Trophoblast cell (in vitro differentiated cells and primary cell): Measurements from ENCODE around the gene EBF3.

Experiments used
- DNase-seq, 2 donors: peaks; one replicate each; pipeline ENCODE4 v3.0.0-alpha.2; 2016
- H2AFZ ChIP-seq: 2 replicates; pipeline ENCODE4 v1.6.1; 2013; ENCODE audit warnings: low read length, moderate library complexity, mild to moderate bottlenecking; ENCODE audit not compliant: insufficient read depth, poor library complexity
- H2AK5ac ChIP-seq: 2 replicates; pipeline ENCODE4 v1.6.1; 2013; ENCODE audit warnings: mild to moderate bottlenecking, low read length
- H2BK120ac ChIP-seq: 2 replicates; pipeline ENCODE4 v1.6.1; 2013; ENCODE audit warnings: low read length, mild to moderate bottlenecking, moderate library complexity; ENCODE audit not compliant: insufficient read depth, poor library complexity
- H2BK12ac ChIP-seq: 2 replicates; pipeline ENCODE4 v1.6.1; 2013; ENCODE audit warnings: mild to moderate bottlenecking, low read length, moderate library complexity
- H2BK5ac ChIP-seq: 2 replicates; pipeline ENCODE4 v1.6.1; 2013; ENCODE audit warnings: low read length, low read depth, moderate library complexity, mild to moderate bottlenecking; ENCODE audit not compliant: poor library complexity
- H3K14ac ChIP-seq: 2 replicates; pipeline ENCODE4 v1.6.1; 2013; ENCODE audit warnings: mild to moderate bottlenecking, low read length
- H3K18ac ChIP-seq: 2 replicates; pipeline ENCODE4 v1.6.1; 2013; ENCODE audit warnings: mild to moderate bottlenecking, low read length
- H3K23ac ChIP-seq: 2 replicates; pipeline ENCODE4 v1.6.1; 2013; ENCODE audit warnings: low read length
- H3K27ac ChIP-seq: 2 replicates; pipeline ENCODE4 v1.5.1; 2013; ENCODE audit warnings: low read depth, mild to moderate bottlenecking, inconsistent platforms, low read length, moderate library complexity
- H3K27me3 ChIP-seq: 2 replicates; pipeline ENCODE4 v1.6.1; 2013; ENCODE audit warnings: inconsistent platforms, mild to moderate bottlenecking, low read length, moderate library complexity; ENCODE audit not compliant: insufficient read depth
- H3K36me3 ChIP-seq, 2 experiments: 1 replicate in 1 of 2; 2 replicates in 1 of 2; pipeline ENCODE4 v1.6.1; 2013; ENCODE audit warnings: low read length in 2 of 2, mild to moderate bottlenecking in 2 of 2, moderate library complexity in 1 of 2; ENCODE audit not compliant: insufficient read depth in 2 of 2, control insufficient read depth in 1 of 2
- H3K4ac ChIP-seq: 2 replicates; pipeline ENCODE4 v1.6.1; 2013; ENCODE audit warnings: low read depth, mild to moderate bottlenecking, low read length, moderate library complexity
- H3K4me1 ChIP-seq, 2 experiments: 1 replicate in 1 of 2; 2 replicates in 1 of 2; pipeline ENCODE4 v1.6.1; 2013; ENCODE audit warnings: low read length in 2 of 2, mild to moderate bottlenecking in 2 of 2, moderate library complexity in 1 of 2; ENCODE audit not compliant: insufficient read depth in 2 of 2, control insufficient read depth in 1 of 2
- H3K4me2 ChIP-seq: 2 replicates; pipeline ENCODE4 v1.6.1; 2013; ENCODE audit warnings: inconsistent platforms, mild to moderate bottlenecking, low read length, moderate library complexity
- H3K4me3 ChIP-seq: 2 replicates; pipeline ENCODE4 v1.5.1; 2013; ENCODE audit warnings: mild to moderate bottlenecking, low read depth, low read length, inconsistent platforms
- H3K79me1 ChIP-seq: one replicate; pipeline ENCODE4 v1.6.1; 2013; ENCODE audit warnings: low read length
- H3K79me2 ChIP-seq: 2 replicates; pipeline ENCODE4 v1.6.1; 2013; ENCODE audit warnings: low read length, mild to moderate bottlenecking; ENCODE audit not compliant: control insufficient read depth, insufficient read depth, poor library complexity
- H3K9ac ChIP-seq: 2 replicates; pipeline ENCODE4 v1.6.1; 2013; ENCODE audit warnings: mild to moderate bottlenecking, low read length
- H3K9me3 ChIP-seq: 2 replicates; pipeline ENCODE4 v1.6.1; 2013; ENCODE audit warnings: low read depth, mild to moderate bottlenecking, control low read depth, inconsistent platforms, low read length; ENCODE audit not compliant: insufficient read depth
- H4K12ac ChIP-seq: 2 replicates; pipeline ENCODE4 v1.6.1; 2013; ENCODE audit warnings: low read depth, mild to moderate bottlenecking, low read length, moderate library complexity
- H4K8ac ChIP-seq: 2 replicates; pipeline ENCODE4 v1.6.1; 2013; ENCODE audit warnings: low read depth, mild to moderate bottlenecking, low read length, moderate library complexity
- H4K91ac ChIP-seq: one replicate; pipeline ENCODE4 v1.6.1; 2013; ENCODE audit warnings: low read depth, mild to moderate bottlenecking, low read length, moderate library complexity
- WGBS: extraction: QIAGEN DNeasy Blood & Tissue Kit; methylation state at CpG from one replicate; pipeline ENCODE4 v1.1.7; 2013; ENCODE audit warnings: missing lambda C conversion rate; ENCODE audit not compliant: insufficient read length, insufficient coverage; ENCODE audit errors: extremely low coverage; 5-methylcytosine and 5-hydroxymethylcytosine counted together

Gene EBF3

DNA sequence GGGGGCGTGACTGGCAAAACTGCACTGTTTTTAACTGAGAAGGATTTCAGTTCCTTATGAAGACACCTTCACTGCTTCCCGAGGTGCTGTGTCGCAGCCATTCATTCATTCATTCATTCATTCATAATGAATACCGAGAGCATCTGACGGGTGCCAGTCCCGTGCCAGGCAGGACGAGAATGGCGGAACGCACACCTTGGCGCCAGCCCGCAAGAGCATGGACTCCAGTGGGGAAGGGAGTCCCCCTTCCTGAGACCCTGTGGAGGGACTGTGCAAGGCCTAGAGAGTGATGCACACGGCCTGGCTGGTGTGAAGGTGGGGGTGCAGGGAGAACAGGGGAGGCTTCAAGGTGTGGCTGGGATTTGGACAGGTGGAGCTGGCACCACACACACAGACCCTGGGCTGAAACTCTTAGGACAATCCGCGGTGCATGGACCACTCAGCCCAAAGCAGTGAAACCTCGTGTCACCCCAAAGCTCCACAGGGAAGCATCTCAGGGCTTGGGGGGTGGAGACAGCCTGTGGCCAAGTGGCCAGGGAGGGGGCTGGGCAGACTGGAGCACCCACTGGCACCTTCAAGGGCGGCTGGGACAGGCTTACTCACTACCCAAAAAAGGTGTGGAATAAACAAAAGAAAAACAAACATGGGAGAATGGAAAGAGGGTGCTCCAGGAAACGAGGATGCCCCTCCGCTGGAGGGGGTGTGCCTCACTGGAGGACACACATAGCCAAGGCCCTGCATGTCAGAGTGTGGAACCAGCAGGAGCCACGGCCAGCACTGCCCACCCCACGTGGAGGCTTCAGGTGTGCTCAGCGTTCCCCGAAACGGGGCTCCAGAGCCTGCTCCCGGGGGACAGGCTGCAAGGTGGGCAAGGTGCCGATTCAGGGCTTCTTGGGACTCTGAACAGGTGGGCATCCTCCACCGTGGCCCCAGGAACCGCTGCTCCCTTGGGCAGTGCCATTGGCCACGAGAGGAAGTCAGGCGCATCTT, 37.7 kb downstream of the EBF3 start:
- H3K27ac ChIP-seq: no peak overlapping the region
- no peak overlapping the region for H3K9ac ChIP-seq
- no peak overlapping the region for H2BK5ac ChIP-seq
- peak overlapping the region; percentile 31 for H4K12ac ChIP-seq
- no peaks in the 10 kb centered on the region for H3K9me3 ChIP-seq
- H4K8ac ChIP-seq: no peak overlapping the region
- no peak overlapping the region for H2AK5ac ChIP-seq
- H3K36me3 ChIP-seq: no peaks in the 10 kb centered on the region
- no peak overlapping the region for H2BK120ac ChIP-seq
- no peak overlapping the region for H3K4ac ChIP-seq
- no peak overlapping the region for H3K14ac ChIP-seq
- no peaks in the 10 kb centered on the region for H3K27me3 ChIP-seq
- WGBS: no CpG with 5 or more reads among the region's 29 CpGs
- H2BK12ac ChIP-seq: no peak overlapping the region
- no peaks in the 10 kb centered on the region for H3K4me1 ChIP-seq
- no peaks in the 10 kb centered on the region for H3K79me2 ChIP-seq
- no peak overlapping the region for H3K4me2 ChIP-seq
- H3K23ac ChIP-seq: no peak overlapping the region
- H2AFZ ChIP-seq: no peak overlapping the region
- no peaks in the 10 kb centered on the region for H3K79me1 ChIP-seq
- no peak overlapping the region for H3K4me3 ChIP-seq
- no peak overlapping the region for H3K18ac ChIP-seq
- H4K91ac ChIP-seq: no peak overlapping the region
- DNase-seq: no peak

GRCh38 chr10:129924375-129925085, 39.5 kb downstream of the EBF3 start:
- Histone ChIP-seq H3K23ac (no peak overlapping the region), H2AK5ac (no peak overlapping the region), H4K8ac (no peak overlapping the region), H3K4me3 (no peak overlapping the region), H2BK12ac (no peak overlapping the region), H3K27ac (no peak overlapping the region), H4K91ac (no peak overlapping the region), H3K4me1 (no peaks in the 10 kb centered on the region), H2BK5ac (no peak overlapping the region), H3K18ac (no peak overlapping the region), H3K9me3 (no peaks in the 10 kb centered on the region), H2BK120ac (no peak overlapping the region), H3K27me3 (no peaks in the 10 kb centered on the region), H3K79me2 (no peaks in the 10 kb centered on the region), H2AFZ (no peak overlapping the region), H3K9ac (no peak overlapping the region), H3K14ac (no peak overlapping the region), H3K4me2 (no peak overlapping the region), H4K12ac (no peak overlapping the region), H3K36me3 (no peaks in the 10 kb centered on the region), H3K4ac (no peak overlapping the region), H3K79me1 (no peaks in the 10 kb centered on the region)
- no peak for DNase-seq
- no CpG with 5 or more reads among the region's 16 CpGs for WGBS

DNA sequence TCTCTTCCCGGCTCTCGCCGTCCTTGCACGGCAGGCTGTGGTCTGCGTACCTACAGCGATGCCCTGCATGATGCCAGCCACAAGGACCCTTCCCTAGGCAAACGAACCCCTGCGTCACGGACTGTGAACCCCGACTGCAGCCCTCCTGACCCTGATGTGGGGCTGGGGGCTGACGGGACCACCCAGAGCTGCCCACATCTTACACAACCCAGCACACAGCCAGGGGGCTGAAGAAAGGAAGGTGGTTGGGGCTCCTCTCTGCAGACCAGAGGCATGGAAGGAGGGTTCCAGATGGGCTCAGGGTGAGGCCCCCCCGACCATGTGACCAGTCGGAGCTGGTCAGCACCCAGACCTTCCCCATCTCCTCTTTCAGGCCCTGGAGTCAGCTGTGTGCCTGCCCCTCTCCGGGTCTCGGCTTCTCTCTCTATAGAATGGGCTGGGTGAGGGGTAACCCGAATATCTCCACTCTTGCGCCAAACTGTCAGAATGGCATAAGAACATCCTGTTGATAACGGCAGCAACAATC, 41.4 kb downstream of the EBF3 start:
- no peak overlapping the region for H3K27ac ChIP-seq
- H2BK5ac ChIP-seq: no peak overlapping the region
- H2BK12ac ChIP-seq: no peak overlapping the region
- H4K91ac ChIP-seq: no peak overlapping the region
- H3K9me3 ChIP-seq: peaks cover 2% of the 10 kb centered on the region
- no peaks in the 10 kb centered on the region for H3K79me2 ChIP-seq
- no peak overlapping the region for H4K12ac ChIP-seq
- H3K23ac ChIP-seq: no peak overlapping the region
- H4K8ac ChIP-seq: no peak overlapping the region
- no peak overlapping the region for H3K4ac ChIP-seq
- no peaks in the 10 kb centered on the region for H3K36me3 ChIP-seq
- H2BK120ac ChIP-seq: no peak overlapping the region
- no peaks in the 10 kb centered on the region for H3K27me3 ChIP-seq
- no peak overlapping the region for H3K4me2 ChIP-seq
- H3K4me1 ChIP-seq: no peaks in the 10 kb centered on the region
- no peaks in the 10 kb centered on the region for H3K79me1 ChIP-seq
- no peak overlapping the region for H3K9ac ChIP-seq
- no peak overlapping the region for H3K18ac ChIP-seq
- DNase-seq: no peak
- no CpG with 5 or more reads among the region's 18 CpGs for WGBS
- no peak overlapping the region for H3K14ac ChIP-seq
- H2AK5ac ChIP-seq: no peak overlapping the region
- H2AFZ ChIP-seq: no peak overlapping the region
- H3K4me3 ChIP-seq: no peak overlapping the region

DNA sequence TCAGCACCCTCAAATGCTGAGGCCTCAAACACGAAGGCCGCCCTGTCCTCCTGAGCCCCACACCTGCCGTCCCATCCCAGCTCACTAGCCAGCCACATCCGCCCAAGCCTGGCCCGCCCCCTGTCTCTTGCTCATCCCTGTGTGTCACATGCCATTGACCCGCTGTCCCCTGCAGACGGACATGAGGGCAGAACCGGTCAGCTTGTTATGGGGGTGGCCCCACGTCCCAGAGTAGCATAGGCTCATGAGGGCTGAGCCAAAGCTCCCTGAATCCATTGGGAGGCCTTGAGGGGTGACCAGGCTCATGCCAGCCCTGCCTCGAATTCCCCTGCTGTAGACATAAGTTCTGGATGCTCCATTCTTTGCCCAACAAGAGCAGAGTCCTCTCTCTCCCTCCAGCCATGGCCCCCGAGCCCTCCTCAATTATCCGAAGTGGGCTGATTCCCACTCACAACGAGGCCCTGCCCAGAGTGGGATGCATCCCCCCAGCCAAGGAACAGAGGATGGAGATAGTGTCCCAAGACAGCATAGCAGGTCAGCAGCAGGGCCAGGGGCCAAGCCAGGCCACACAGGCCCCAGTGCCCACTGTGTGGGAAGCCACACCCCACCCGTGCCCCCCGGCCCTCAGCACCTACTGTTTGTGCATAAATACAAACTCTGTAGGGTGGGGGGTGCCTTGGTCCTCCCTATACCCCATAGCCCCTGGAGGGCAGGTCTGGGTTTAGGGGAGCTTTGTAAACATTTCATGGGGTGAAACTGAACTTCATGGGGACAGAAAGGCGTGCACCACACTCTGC, 42.1 kb downstream of the EBF3 start:
- Histone ChIP-seq H4K8ac (no peak overlapping the region), H3K4me2 (no peak overlapping the region), H3K79me2 (no peaks in the 10 kb centered on the region), H2AK5ac (no peak overlapping the region), H3K4me3 (no peak overlapping the region), H4K91ac (no peak overlapping the region), H3K23ac (no peak overlapping the region), H2BK12ac (no peak overlapping the region), H2BK120ac (no peak overlapping the region), H3K36me3 (no peaks in the 10 kb centered on the region), H3K18ac (no peak overlapping the region), H2BK5ac (no peak overlapping the region), H3K4me1 (no peaks in the 10 kb centered on the region), H3K14ac (no peak overlapping the region), H3K9ac (no peak overlapping the region), H3K9me3 (peaks cover 2% of the 10 kb centered on the region), H3K27me3 (no peaks in the 10 kb centered on the region), H3K79me1 (no peaks in the 10 kb centered on the region), H3K27ac (no peak overlapping the region), H2AFZ (no peak overlapping the region), H4K12ac (no peak overlapping the region), H3K4ac (no peak overlapping the region)
- WGBS: no CpG with 5 or more reads among the region's 16 CpGs
- DNase-seq: no peak
